Coronary artery (tissue), 2 donors: ENCODE results near the gene NNMT.

Experiments used
- DNase-seq: peaks from one replicate; pipeline ENCODE4 v3.0.0-alpha.2; 2017; ENCODE audit warnings: low spot score
- H3K27ac ChIP-seq, 2 donors: fragments of 200-600 bp; sonication (generic); one replicate each; pipeline ENCODE4 v1.5.1; 2016 to 2019
- H3K4me3 ChIP-seq: fragments of 200-600 bp; sonication (generic); 2 replicates; pipeline ENCODE4 v1.5.1; 2016; ENCODE audit warnings: mild to moderate bottlenecking, moderate library complexity
- CTCF ChIP-seq: fragments of 200-600 bp; sonication (generic); IDR thresholded peaks from one replicate; pipeline ENCODE4 v1.5.1; 2019; ENCODE audit warnings: antibody characterized with exemption

NNMT gene

GRCh38 chr11:114278342-114279065 lies 17.7 kb upstream of the NNMT start:
- DNase-seq: no peak
- H3K27ac ChIP-seq: no peak overlapping the region
- no peak overlapping the region for H3K4me3 ChIP-seq
- no peak for TF ChIP-seq CTCF

- no peak for DNase-seq
- Histone ChIP-seq H3K4me3 (no peak overlapping the region), H3K27ac (peak overlapping the region in 1 of 2 donors; percentile 75)
- no peak for TF ChIP-seq CTCF
Measured at GRCh38 chr11:114279792-114280546, 16.2 kb upstream of the NNMT start.

GRCh38 chr11:114280696-114281095 lies 15.5 kb upstream of the NNMT start:
- no peak for DNase-seq
- no peak for TF ChIP-seq CTCF
- H3K27ac ChIP-seq: peak overlapping the region in 1 of 2 donors; percentile 75
- no peak overlapping the region for H3K4me3 ChIP-seq

- H3K4me3 ChIP-seq: no peak overlapping the region
- DNase-seq: no peak
- TF ChIP-seq CTCF: no peak
- H3K27ac ChIP-seq: peak overlapping the region in 1 of 2 donors; percentile 75
Measured at GRCh38 chr11:114281388-114281956, 14.7 kb upstream of the NNMT start.

- no peak for DNase-seq
- Histone ChIP-seq H3K4me3 (no peak overlapping the region), H3K27ac (no peak overlapping the region)
- TF ChIP-seq CTCF: no peak
Measured at GRCh38 chr11:114282488-114282887, 13.7 kb upstream of the NNMT start.

GRCh38 chr11:114283422-114283821 lies 12.8 kb upstream of the NNMT start:
- no peak overlapping the region for H3K27ac ChIP-seq
- no peak overlapping the region for H3K4me3 ChIP-seq
- TF ChIP-seq CTCF: no peak
- DNase-seq: no peak
